Skeletal muscle satellite cell (primary cell): Measurements from ENCODE around the gene GRPEL1.

Experiments used
- H3K27me3 ChIP-seq: 2 replicates; pipeline ENCODE4 v1.7.0; 2013; ENCODE audit warnings: low read length; ENCODE audit not compliant: control insufficient read depth, insufficient read depth
- H3K36me3 ChIP-seq: 2 replicates; pipeline ENCODE4 v1.7.0; 2013; ENCODE audit warnings: mild to moderate bottlenecking, control low read depth, low read length; ENCODE audit not compliant: insufficient read depth
- H3K4me1 ChIP-seq: 2 replicates; pipeline ENCODE4 v1.7.0; 2013; ENCODE audit warnings: low read length; ENCODE audit not compliant: control insufficient read depth, insufficient read depth
- H3K4me2 ChIP-seq: 2 replicates; pipeline ENCODE4 v1.7.0; 2013; ENCODE audit warnings: mild to moderate bottlenecking, low read length
- H3K4me3 ChIP-seq: 2 replicates; pipeline ENCODE4 v1.7.0; 2013; ENCODE audit warnings: low read length
- H3K9ac ChIP-seq: 2 replicates; pipeline ENCODE4 v1.7.0; 2013; ENCODE audit warnings: mild to moderate bottlenecking, low read depth, low read length, moderate library complexity
- H3K9me3 ChIP-seq: replicated peaks from 2 replicates; pipeline ENCODE4 v1.7.0; 2013; ENCODE audit warnings: mild to moderate bottlenecking, control low read depth, low read length

Gene GRPEL1

GRCh38 chr4:7060346-7061150 is 7.3 kb downstream of the GRPEL1 start:
- Histone ChIP-seq H3K36me3 (peaks cover 76% of the 10 kb centered on the region), H3K4me1 (peaks cover 1% of the 10 kb centered on the region), H3K9me3 (no peaks in the 10 kb centered on the region), H3K27me3 (no peaks in the 10 kb centered on the region), H3K4me2 (no peak overlapping the region), H3K9ac (no peak overlapping the region), H3K4me3 (no peak overlapping the region)

GRCh38 chr4:7059662-7060061 is 8.2 kb downstream of the GRPEL1 start:
- Histone ChIP-seq H3K9me3 (no peaks in the 10 kb centered on the region), H3K36me3 (peaks cover 77% of the 10 kb centered on the region), H3K9ac (no peak overlapping the region), H3K27me3 (no peaks in the 10 kb centered on the region), H3K4me3 (no peak overlapping the region), H3K4me1 (peaks cover 10% of the 10 kb centered on the region), H3K4me2 (no peak overlapping the region)

GRCh38 chr4:7058792-7059191 is 9.1 kb downstream of the GRPEL1 start:
- Histone ChIP-seq H3K4me2 (no peak overlapping the region), H3K36me3 (peaks cover 82% of the 10 kb centered on the region), H3K4me3 (no peak overlapping the region), H3K9me3 (no peaks in the 10 kb centered on the region), H3K9ac (no peak overlapping the region), H3K4me1 (peaks cover 13% of the 10 kb centered on the region), H3K27me3 (no peaks in the 10 kb centered on the region)

- no peak overlapping the region for H3K4me2 ChIP-seq
- H3K4me3 ChIP-seq = no peak overlapping the region
- H3K36me3 ChIP-seq = peaks cover 64% of the 10 kb centered on the region
- H3K27me3 ChIP-seq = no peaks in the 10 kb centered on the region
- peaks cover 21% of the 10 kb centered on the region for H3K4me1 ChIP-seq
- no peaks in the 10 kb centered on the region for H3K9me3 ChIP-seq
- H3K9ac ChIP-seq = no peak overlapping the region
Measured at GRCh38 chr4:7055990-7056325, 11.9 kb downstream of the GRPEL1 start.

- Histone ChIP-seq H3K4me3 (no peak overlapping the region), H3K4me2 (peak overlapping the region; percentile 9), H3K9ac (no peak overlapping the region), H3K9me3 (no peaks in the 10 kb centered on the region), H3K27me3 (no peaks in the 10 kb centered on the region), H3K36me3 (peaks cover 60% of the 10 kb centered on the region), H3K4me1 (peaks cover 21% of the 10 kb centered on the region)
Measured at GRCh38 chr4:7055111-7055989, 12.5 kb downstream of the GRPEL1 start.

- H3K4me2 ChIP-seq = no peak overlapping the region
- H3K27me3 ChIP-seq = no peaks in the 10 kb centered on the region
- H3K4me3 ChIP-seq = no peak overlapping the region
- H3K9me3 ChIP-seq = no peaks in the 10 kb centered on the region
- peaks cover 49% of the 10 kb centered on the region for H3K36me3 ChIP-seq
- H3K9ac ChIP-seq = no peak overlapping the region
- peaks cover 21% of the 10 kb centered on the region for H3K4me1 ChIP-seq
Measured at GRCh38 chr4:7054106-7054880, 13.6 kb downstream of the GRPEL1 start.

GRCh38 chr4:7052923-7053715 is 14.7 kb downstream of the GRPEL1 start:
- H3K36me3 ChIP-seq = peaks cover 39% of the 10 kb centered on the region
- peaks cover 21% of the 10 kb centered on the region for H3K4me1 ChIP-seq
- no peaks in the 10 kb centered on the region for H3K9me3 ChIP-seq
- H3K27me3 ChIP-seq = no peaks in the 10 kb centered on the region
- no peak overlapping the region for H3K9ac ChIP-seq
- H3K4me2 ChIP-seq = no peak overlapping the region
- no peak overlapping the region for H3K4me3 ChIP-seq

- Histone ChIP-seq H3K4me1 (peaks cover 21% of the 10 kb centered on the region), H3K27me3 (no peaks in the 10 kb centered on the region), H3K9ac (no peak overlapping the region), H3K9me3 (no peaks in the 10 kb centered on the region), H3K36me3 (peaks cover 36% of the 10 kb centered on the region), H3K4me2 (no peak overlapping the region), H3K4me3 (no peak overlapping the region)
Measured at GRCh38 chr4:7052313-7052712, 15.6 kb downstream of the GRPEL1 start.

GRCh38 chr4:7051905-7052304 is 16.0 kb downstream of the GRPEL1 start:
- no peak overlapping the region for H3K9ac ChIP-seq
- no peaks in the 10 kb centered on the region for H3K9me3 ChIP-seq
- H3K4me1 ChIP-seq = peaks cover 23% of the 10 kb centered on the region
- H3K4me3 ChIP-seq = no peak overlapping the region
- no peaks in the 10 kb centered on the region for H3K27me3 ChIP-seq
- no peak overlapping the region for H3K4me2 ChIP-seq
- peaks cover 33% of the 10 kb centered on the region for H3K36me3 ChIP-seq

GRCh38 chr4:7051144-7051495 is 16.7 kb downstream of the GRPEL1 start:
- H3K4me2 ChIP-seq = no peak overlapping the region
- no peaks in the 10 kb centered on the region for H3K9me3 ChIP-seq
- no peak overlapping the region for H3K9ac ChIP-seq
- H3K36me3 ChIP-seq = peaks cover 25% of the 10 kb centered on the region
- H3K4me3 ChIP-seq = no peak overlapping the region
- peaks cover 31% of the 10 kb centered on the region for H3K4me1 ChIP-seq
- no peaks in the 10 kb centered on the region for H3K27me3 ChIP-seq
